Activated gamma-delta T cell treated with Interleukin-2 at 50 U/mL for 16 hours (primary cell): ENCODE measurements around the gene PLXDC2.

Experiments used
- DNase-seq: peaks from one replicate; pipeline ENCODE4 v3.0.0-alpha.2; 2020

PLXDC2 gene

DNA sequence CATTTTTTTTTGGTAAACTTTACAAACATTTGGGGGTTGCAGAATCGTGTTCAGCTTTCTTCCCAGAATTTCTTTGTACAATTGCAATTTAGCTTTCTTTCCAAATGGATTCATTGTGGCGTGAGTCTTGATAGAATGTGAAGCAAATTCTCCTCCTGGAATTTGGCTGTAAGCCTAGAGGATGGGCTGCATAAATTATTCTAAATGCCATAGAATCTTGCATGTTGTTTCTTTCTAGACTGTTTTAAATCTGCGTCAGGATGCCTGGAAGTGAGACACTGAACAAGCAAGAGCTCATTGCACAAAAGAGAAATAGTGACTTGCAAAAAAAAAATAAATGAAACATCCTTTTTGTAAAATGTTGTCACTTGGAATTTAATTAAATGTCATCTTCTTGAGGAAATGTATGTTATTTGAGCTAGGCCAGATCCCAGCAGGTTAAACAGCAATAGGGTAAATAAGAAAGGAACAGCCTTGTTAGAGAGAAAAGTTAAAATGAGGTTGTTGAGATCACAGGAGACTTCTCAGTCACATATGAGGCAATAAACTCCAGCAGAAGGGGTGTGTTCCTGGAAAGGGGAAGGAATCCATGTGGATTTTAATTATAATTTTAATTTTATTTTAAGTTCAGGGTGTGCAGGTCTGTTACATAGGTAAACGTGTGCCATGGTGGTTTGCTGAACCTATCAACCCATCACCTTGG, 483.0 kb downstream of the PLXDC2 start:
- DNase-seq: no peak

DNA sequence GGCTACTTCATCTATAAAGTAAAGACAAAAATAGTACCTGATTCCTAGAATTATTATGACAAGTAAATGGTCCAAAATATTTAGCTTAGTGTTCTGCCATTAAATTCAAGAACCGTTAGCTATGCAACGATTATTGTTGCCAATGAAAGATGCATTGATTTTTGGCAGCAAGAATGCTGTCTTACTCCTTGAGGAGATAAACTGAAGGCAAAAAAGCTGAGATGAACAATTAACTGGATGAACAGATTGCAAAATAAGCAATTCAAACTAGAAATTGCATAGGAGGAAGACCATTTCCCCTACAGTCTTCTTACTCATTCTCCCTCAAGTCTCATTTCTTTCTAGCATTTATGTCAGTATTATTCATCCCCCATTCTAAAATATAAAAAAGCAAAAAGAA, 484.5 kb downstream of the PLXDC2 start:
- DNase-seq: no peak

DNA sequence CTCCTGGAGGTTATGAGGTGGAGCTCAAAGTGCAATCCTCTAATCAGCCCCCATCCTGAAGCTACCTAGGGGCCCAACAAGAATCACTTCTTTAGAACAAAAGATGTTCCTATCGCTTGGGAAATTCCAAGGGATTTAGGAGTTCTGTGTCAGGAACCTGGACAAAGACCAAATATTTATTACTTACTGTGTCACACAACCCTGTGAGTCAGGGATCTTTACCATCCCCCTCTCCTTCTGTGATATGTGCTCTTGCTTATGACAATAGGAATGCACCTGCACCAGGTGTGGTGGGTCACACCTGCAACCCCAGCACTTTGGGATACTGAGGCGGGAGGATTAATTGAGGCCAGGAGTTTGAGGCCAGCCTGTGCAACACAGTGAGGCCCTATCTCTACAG, 485.8 kb downstream of the PLXDC2 start:
- no peak for DNase-seq

DNA sequence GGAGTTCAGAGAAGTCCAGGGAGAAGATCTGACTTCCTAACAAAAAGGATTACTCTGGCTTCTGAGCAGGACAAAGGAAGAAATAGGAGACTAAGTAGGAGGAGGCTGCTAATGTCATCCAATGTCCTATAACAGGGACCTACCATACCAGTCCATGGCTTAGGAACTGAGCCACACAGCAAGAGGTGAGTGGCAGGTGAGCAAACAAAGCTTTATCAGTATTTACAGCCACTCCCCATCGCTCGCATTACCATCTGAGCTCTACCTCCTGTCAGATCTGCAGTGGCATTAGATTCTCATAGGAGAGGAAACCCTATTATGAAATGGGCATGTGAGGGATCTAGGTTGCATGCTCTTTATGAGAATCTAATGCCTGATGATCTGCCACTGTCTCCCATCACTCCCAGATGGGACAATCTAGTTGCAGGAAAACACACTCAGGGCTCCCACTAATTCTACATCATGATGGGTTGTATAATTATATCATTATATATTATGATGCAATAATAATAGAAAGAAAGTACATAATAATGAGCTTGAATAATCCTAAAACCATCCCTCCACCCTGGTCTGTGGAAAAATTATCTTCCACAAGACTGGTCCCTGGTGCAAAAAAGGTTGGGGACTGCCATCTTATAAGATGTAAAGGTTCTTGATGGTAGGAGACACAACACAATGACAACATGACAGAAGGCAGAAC, 487.4 kb downstream of the PLXDC2 start:
- DNase-seq: no peak

DNA sequence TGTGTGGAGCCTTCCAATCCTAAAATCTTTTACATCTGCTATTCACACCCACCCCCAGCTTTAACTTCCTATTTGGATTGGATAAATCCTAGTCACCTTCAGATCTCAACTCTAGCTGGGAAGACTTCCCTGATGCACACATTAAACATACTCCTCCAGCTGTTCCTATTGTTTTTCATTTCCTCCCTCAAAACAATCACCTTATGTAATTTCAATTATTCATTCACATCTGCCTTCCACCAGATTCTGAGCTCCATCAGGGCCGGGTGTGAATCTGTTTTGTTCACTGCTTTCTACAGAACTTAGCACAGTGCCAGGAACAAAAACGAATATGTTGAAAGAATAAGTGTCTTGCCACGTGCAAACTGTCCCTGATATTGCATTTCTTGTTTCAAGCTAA, 497.4 kb downstream of the PLXDC2 start:
- DNase-seq: no peak

DNA sequence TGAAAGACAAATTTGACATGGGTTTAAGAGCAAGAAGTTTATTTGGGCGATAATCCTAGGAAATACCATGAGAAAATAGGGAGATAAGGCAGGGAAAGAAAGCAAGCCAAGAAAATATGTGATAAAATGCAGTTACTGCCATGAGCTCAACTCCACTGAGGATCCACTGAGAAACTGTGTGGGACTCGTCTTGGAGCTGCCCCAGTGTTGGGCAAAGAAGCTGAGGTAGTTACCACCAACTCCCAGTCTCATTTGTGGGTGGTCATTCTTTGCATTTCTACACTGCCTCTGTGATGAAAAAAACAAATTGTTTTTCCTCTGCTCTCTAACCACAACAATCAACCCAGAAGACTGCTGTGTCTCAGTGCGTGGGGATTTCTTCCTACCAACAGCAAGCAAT, 498.2 kb downstream of the PLXDC2 start:
- DNase-seq: no peak

DNA sequence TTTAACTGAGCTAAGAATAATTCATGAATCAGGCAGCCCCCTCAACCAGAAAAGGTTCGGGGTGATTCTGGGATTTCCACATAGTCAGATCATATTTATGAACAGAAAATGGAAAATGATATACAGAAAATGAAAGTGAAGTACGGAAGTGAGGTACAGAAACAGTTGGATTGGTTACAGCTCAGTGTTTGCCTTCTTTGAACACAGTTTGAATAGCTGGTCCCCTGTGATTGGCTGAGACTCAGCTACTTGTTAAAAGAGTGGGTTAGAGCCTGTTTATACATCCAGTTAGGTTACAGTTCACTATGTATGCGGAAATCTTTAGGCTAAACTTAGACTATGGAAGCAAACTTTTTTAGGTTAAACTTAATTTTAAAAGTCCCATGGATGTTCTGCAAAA, 511.7 kb downstream of the PLXDC2 start:
- DNase-seq: no peak

DNA sequence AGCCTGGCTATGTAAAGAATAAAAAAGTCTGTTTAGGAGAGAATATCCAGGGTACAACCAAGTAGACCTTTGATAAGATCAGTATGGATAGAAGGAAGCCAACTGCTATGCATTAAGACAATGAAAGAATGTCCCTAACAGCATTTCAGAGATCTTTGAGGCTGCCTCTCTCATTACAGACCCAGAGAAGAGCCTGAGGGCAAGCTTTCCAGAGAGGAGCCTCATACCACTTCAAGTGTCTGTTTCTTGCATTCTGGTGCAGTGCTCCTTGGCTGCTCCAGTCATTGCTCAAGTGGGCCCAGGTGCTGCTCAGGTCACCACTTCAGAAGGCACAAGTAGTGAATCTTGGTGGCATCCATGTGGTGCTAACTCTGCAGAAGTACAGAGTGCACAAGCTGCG, 514.0 kb downstream of the PLXDC2 start:
- DNase-seq: no peak

DNA sequence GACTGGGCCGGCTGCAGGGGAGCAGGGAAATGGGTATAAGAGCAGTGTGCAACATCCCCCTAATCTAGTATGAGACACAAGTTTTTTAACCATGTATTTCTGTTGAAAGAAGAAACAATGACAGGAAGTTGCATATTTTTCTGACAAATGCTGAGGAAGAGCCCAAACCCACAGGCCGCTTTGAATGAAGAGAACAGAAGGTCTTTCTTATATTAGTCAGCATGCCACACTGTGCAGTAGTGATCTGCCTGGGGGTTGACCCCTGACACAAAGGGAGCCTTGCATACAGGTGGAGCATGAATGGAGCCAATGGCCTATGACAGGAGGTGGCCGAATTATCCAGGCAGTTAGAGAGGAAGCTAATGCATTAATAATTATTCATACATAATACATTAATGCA, 518.3 kb downstream of the PLXDC2 start:
- no peak for DNase-seq
